ENCODE measurements around the gene SUN5. TPM values are rescaled to one million over a fixed set of nuclear protein-coding genes. Genes with fewer than 3 reads are reported as not detected.

SUN5 gene
- total RNA-seq, 1 experiment from 2014 or later: not detected

GRCh38 chr20:33014336-33015113 is 10.3 kb upstream of the SUN5 start:
- no peak overlapping the region for H3K27ac ChIP-seq (ENCODE audit: low read length)
- ATAC-seq: no peak
- no peak overlapping the region for H3K9ac ChIP-seq (ENCODE audit: low read length)
- DNase-seq: no peak
- H3K9me3 ChIP-seq (ENCODE audit: low read length): no peaks in the 10 kb centered on the region
- no peaks in the 10 kb centered on the region for H3K79me2 ChIP-seq (ENCODE audit: low read length)
- intact Hi-C loops (cut with micrococcal nuclease): no loop called here
- peaks cover 73% of the 10 kb centered on the region for H3K27me3 ChIP-seq (ENCODE audit: low read length)
- no peak overlapping the region for H3K4me2 ChIP-seq (ENCODE audit: low read length)
- H3K36me3 ChIP-seq (ENCODE audit: low read depth, low read length): no peaks in the 10 kb centered on the region
- CTCF ChIA-PET: no interaction called here
- no peak overlapping the region for H3K4me3 ChIP-seq (ENCODE audit: low read length)
- no peak overlapping the region for H2AFZ ChIP-seq (ENCODE audit: low read length)
- H3K4me1 ChIP-seq (ENCODE audit: insufficient read depth, low read length): no peaks in the 10 kb centered on the region
- BruUV-seq (replicated peaks): no TSS peak
- no peaks in the 10 kb centered on the region for H3F3A ChIP-seq (ENCODE audit: low read length, unreplicated experiment)
- TF ChIP-seq, protein P1, sequence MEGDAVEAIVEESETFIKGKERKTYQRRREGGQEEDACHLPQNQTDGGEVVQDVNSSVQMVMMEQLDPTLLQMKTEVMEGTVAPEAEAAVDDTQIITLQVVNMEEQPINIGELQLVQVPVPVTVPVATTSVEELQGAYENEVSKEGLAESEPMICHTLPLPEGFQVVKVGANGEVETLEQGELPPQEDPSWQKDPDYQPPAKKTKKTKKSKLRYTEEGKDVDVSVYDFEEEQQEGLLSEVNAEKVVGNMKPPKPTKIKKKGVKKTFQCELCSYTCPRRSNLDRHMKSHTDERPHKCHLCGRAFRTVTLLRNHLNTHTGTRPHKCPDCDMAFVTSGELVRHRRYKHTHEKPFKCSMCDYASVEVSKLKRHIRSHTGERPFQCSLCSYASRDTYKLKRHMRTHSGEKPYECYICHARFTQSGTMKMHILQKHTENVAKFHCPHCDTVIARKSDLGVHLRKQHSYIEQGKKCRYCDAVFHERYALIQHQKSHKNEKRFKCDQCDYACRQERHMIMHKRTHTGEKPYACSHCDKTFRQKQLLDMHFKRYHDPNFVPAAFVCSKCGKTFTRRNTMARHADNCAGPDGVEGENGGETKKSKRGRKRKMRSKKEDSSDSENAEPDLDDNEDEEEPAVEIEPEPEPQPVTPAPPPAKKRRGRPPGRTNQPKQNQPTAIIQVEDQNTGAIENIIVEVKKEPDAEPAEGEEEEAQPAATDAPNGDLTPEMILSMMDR (conservative IDR thresholded peaks at IDR 0.05; ENCODE audit: low read depth, low read length): no peak
- TF ChIP-seq EZH2 (IDR thresholded peaks at IDR 0.05; ENCODE audit: low read length, unreplicated experiment): no peak
- no peak for TF ChIP-seq EZH2phosphoT487 (IDR thresholded peaks at IDR 0.05; ENCODE audit: borderline replicate concordance, low read length)
- POLR2A ChIA-PET (ENCODE audit: unreplicated experiment): no interaction called here
- H4K20me1 ChIP-seq (ENCODE audit: low read length): no peaks in the 10 kb centered on the region
- no peaks in the 10 kb centered on the region for H3K9me2 ChIP-seq (replicated peaks; ENCODE audit: low read length)

DNA sequence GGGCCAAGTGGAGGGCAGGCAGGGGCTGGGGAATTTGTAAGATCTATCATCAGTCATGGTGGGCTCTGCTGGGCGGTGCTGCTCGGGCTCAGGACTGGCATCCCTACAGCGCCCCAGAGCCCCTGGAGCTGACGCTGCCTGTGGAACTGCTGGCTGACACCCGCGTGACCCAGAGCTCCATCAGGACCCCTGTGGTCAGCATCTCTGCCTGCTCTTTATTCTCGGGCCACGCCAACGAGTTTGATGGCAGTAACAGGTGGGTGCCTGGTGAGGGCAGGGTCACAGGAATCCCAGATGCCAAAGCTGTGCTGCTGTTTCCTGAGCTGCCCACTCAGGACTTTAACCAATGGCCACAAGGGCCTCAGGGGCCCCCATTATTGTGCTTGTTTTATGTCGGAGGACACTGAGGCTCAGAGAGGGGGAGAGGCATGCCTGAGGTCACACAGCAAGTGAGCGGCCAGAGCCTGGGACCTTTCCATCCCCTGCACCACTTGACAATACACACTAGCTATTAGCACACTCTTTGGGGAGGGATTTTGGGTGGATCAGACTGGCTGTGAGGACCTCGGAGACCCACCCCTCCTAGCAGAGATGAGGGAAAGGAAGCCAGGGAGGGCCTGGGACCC is 9.6 kb upstream of the SUN5 start:
- Histone ChIP-seq H4K20me1 (ENCODE audit: low read length) (no peaks in the 10 kb centered on the region), H3K27ac (ENCODE audit: low read length) (no peak overlapping the region), H3F3A (ENCODE audit: low read length, unreplicated experiment) (no peaks in the 10 kb centered on the region), H3K4me2 (ENCODE audit: low read length) (no peak overlapping the region), H2AFZ (ENCODE audit: low read length) (no peak overlapping the region), H3K4me3 (ENCODE audit: low read length) (no peak overlapping the region), H3K9ac (ENCODE audit: low read length) (no peak overlapping the region), H3K36me3 (ENCODE audit: low read depth, low read length) (no peaks in the 10 kb centered on the region), H3K9me3 (ENCODE audit: low read length) (no peaks in the 10 kb centered on the region), H3K27me3 (ENCODE audit: low read length) (peaks cover 73% of the 10 kb centered on the region), H3K79me2 (ENCODE audit: low read length) (no peaks in the 10 kb centered on the region), H3K9me2 (replicated peaks; ENCODE audit: low read length) (no peaks in the 10 kb centered on the region), H3K4me1 (ENCODE audit: insufficient read depth, low read length) (no peaks in the 10 kb centered on the region)
- TF ChIP-seq EZH2phosphoT487 (IDR thresholded peaks at IDR 0.05; ENCODE audit: borderline replicate concordance, low read length) (no peak), EZH2 (IDR thresholded peaks at IDR 0.05; ENCODE audit: low read length, unreplicated experiment) (no peak)
- TF ChIP-seq, protein P1 (conservative IDR thresholded peaks at IDR 0.05; ENCODE audit: low read depth, low read length): no peak
- DNase-seq (no peak), ATAC-seq (no peak)
- intact Hi-C loops (cut with micrococcal nuclease): no loop called here
- no TSS peak for BruUV-seq (replicated peaks)
- ChIA-PET POLR2A (ENCODE audit: unreplicated experiment) (no interaction called here), CTCF (no interaction called here)
